Subcutaneous adipose tissue (tissue), 4 donors: ENCODE measurements around the gene EIF3I. TPM values are rescaled to one million over a fixed set of nuclear protein-coding genes. Genes with fewer than 3 reads are reported as not detected.

ENCODE experiments used
- total RNA-seq, 4 donors: library from RNA; depleted of rRNA; stranded (reverse); fragments of >200 nt; gene quantifications; one replicate each; pipeline ENCODE4 v1.1.0, GENCODE V29; 2016
- TF ChIP-seq, protein P1 (sequence below): fragments of 450-650 bp; IDR thresholded peaks from one replicate; pipeline ENCODE4 v1.5.1; 2016; ENCODE audit warnings: low read depth, mild to moderate bottlenecking, control low read depth, antibody characterized with exemption, moderate library complexity

Gene EIF3I
- total RNA-seq, 4 donors from 2014 or later, result 137 to 166 (median 147) TPM

DNA sequence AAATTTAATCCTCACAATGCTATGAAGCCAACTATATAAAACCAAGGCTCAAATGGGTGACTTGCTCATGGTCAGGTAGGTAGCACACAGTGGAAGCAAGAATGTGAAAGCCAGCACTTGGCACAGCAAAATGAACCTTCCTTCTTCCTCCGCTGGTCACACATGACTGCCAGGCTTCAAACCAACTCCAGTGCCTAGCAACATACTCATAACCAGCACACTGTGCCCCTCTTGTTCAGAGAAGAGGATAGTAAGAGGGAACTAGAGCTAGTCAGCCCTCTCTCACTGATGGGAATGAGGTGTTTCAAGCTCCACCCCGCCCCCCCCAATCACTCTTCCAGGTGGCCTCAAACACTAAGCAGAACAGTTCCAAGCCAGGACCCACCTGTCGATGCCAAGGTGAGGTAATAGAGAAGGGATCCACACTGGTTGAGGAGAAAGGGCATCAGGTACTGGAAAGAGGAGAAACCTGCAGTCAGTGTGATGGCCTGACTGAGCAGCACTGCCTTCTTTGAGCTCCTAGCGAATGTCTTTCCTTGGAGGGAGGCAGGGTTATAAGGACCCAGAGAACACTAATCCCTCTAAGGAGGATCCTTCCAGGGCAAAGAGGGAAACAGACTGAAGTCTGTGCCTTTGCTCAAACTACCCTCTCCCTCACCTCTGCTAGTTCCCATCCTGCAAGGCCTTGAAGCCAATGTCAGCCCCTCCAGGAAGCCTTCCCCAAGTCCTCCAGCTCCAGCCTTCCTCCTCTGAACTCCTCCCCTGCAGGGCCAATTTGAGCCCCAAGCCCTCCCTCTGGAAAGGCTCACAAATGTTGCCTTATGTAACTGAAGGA lies 1.2 kb upstream of the EIF3I start:
- TF ChIP-seq, protein P1, sequence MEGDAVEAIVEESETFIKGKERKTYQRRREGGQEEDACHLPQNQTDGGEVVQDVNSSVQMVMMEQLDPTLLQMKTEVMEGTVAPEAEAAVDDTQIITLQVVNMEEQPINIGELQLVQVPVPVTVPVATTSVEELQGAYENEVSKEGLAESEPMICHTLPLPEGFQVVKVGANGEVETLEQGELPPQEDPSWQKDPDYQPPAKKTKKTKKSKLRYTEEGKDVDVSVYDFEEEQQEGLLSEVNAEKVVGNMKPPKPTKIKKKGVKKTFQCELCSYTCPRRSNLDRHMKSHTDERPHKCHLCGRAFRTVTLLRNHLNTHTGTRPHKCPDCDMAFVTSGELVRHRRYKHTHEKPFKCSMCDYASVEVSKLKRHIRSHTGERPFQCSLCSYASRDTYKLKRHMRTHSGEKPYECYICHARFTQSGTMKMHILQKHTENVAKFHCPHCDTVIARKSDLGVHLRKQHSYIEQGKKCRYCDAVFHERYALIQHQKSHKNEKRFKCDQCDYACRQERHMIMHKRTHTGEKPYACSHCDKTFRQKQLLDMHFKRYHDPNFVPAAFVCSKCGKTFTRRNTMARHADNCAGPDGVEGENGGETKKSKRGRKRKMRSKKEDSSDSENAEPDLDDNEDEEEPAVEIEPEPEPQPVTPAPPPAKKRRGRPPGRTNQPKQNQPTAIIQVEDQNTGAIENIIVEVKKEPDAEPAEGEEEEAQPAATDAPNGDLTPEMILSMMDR, result no peak

DNA sequence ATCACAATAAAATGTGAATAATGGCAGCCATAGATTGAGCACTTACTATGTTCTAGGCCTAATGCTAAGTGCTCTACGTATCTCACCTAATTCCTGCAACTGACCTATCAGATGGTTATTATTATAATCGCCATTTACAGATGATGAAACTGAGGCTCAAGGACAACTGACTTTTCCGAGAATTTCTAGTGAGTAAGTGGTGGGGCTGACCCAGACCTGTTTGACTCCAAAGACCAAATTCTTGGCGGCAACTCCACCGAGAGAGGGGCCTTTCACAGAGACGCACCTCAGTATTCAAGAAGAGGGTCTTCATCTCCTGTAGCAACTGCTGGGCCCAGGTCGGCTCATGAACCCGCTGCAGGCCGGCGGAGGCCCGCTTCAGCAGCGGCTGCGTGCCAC lies 627 bp upstream of the EIF3I start:
- TF ChIP-seq, protein P1, result no peak

DNA sequence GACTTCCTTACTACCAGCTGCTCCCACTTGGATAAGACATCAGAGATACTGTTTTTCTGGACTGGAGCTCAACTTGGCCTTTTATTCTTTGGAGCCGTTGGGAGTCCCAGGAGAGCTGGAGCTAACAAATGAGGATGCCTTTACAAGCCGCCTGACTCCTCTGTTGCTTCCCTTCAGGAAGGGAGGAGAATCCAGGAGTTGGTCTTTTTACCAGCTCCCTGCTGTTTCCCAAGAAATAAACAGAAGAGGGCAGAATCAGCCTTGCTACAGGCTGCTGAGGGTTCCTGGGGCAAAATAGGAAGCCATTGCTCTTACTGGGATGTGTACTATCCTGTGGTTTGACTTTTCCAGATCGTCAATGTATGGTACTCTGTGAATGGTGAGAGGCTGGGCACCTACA lies 1.5 kb downstream of the EIF3I start:
- TF ChIP-seq, protein P1, result no peak

DNA sequence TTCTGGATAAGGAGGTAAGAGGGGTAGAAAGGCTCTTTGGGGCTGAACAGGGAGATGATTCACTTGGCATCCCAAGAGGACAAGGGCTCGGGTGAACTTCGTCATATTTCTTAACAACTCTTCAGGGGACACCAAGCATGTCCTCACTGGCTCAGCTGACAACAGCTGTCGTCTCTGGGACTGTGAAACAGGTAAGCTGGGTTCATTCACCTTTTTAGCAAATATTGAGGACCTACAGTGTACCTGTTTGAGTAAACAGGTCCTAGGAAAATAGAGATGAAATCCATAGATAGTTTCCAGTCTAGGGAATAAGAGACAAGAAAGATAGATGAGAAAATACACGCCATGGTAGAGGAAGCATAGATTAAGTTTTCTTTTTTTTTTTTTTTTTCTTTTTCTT lies 2.1 kb downstream of the EIF3I start:
- TF ChIP-seq, protein P1, result no peak

DNA sequence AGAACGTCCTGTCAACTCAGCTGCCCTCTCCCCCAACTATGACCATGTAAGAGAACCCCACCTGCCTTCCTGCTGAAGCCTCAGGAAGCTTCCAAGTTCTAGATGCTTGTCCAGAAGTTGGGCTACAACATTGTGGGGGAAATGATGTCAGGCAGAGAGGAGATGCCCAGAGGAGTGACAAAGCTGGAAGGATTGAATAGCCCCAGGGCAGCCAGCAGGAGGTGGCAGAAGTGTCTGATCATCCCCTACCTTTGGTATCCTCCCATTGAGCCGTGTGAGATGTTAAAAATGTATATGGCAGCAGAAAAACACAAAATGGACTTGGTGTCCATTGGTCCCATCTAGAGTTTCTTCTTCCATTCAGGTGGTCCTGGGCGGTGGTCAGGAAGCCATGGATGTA lies 6.6 kb downstream of the EIF3I start:
- TF ChIP-seq, protein P1, result no peak

DNA sequence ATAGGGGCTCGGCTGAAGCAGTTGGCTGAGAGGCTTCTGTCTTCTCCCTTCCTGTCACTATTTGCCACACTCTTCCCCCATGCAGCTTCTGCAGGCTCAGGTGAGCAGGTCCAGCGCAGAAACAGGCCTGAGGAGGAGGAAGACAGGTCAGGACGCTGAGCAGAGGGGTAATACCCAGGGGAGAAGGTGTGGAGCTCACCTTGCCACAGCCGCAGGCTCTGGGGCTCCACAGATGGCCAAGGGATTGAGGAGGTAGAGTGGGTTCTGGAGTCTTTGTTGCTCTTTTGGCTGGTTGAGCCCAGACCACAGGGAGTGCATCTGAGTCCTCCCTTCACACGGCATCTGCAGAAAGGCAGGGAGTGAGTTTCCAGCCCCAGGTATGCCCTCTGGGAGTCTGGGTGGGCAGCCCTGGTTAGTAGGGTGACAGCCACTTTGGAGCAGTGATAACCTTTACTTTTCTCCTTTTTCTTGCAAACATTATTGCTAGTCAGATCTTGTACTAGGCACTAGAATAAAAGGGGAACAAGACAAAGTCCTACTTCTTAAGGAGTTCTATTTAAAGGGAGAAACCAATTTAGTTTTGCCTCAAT lies 9.7 kb downstream of the EIF3I start:
- TF ChIP-seq, protein P1, result no peak

DNA sequence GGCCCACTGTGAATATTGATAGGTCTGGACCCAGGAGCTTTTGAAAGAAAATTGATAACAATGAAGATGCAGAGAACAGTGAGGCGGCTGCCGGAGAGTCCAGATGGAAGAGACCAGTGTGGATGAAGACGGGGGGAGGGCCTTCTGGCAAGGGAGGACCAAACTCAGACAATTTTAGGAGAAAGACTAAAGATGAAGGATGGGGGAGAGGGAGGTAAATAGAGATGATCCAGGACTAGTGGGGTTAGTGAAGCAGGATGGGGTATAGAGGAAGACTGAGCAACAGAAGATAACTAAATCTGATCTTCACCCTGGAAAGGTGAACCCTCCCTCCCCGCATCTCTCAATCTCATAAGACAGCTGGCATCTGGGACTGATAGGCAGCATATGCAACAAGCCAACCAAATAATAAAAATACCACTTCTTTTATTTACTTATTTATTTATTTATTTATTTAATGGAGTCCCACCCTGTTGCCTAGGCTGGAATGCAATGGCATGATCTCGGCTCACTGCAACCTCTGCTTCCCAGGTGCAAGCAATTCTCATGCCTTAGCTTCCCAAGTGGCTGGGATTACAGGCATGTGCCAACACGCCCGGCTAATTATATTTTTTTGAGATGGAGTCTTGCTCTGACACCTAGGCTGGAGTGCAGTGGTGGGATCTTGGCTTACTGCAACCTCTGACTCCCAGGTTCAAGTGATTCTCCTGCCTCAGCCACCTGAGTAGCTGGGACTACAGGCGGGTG lies 10.5 kb downstream of the EIF3I start:
- TF ChIP-seq, protein P1, result no peak
